Stimulated activated CD4-positive, alpha-beta T cell treated with anti-CD3 and anti-CD28 coated beads, Interleukin-4, amount 100 ng/mL, for 24 hours (primary cell): ENCODE measurements around the gene USP2.

Source experiments
- DNase-seq: peaks from one replicate; pipeline ENCODE4 v3.0.0-alpha.2; 2020

The USP2 gene

GRCh38 chr11:119361941-119362725 lies 19.4 kb downstream of the USP2 start:
- DNase-seq, result no peak

GRCh38 chr11:119361056-119361787 lies 20.3 kb downstream of the USP2 start:
- peak; percentile 61 for DNase-seq

- DNase-seq, result no peak
Measured at GRCh38 chr11:119359365-119360214, 21.9 kb downstream of the USP2 start.

GRCh38 chr11:119357074-119357473 lies 24.4 kb downstream of the USP2 start:
- no peak for DNase-seq

- peak; percentile 72 for DNase-seq
Measured at GRCh38 chr11:119356349-119357031, 25.0 kb downstream of the USP2 start.

- DNase-seq, result no peak
Measured at GRCh38 chr11:119355091-119355843, 26.2 kb downstream of the USP2 start.

- DNase-seq, result no peak
Measured at GRCh38 chr11:119352857-119353260, 28.6 kb downstream of the USP2 start.

- no peak for DNase-seq
Measured at GRCh38 chr11:119351232-119351631, 30.3 kb downstream of the USP2 start.

GRCh38 chr11:119350302-119350701 lies 31.2 kb downstream of the USP2 start:
- no peak for DNase-seq

- no peak for DNase-seq
Measured at GRCh38 chr11:119347940-119348605, 33.4 kb downstream of the USP2 start.

- DNase-seq, result no peak
Measured at GRCh38 chr11:119347242-119347641, 34.2 kb downstream of the USP2 start.

- DNase-seq, result no peak
Measured at GRCh38 chr11:119346605-119347004, 34.9 kb downstream of the USP2 start, which contains the start of gene MFRP. Gene MFRP (minus strand): TSS chr11:119346705. CDS start chr11:119346513, 192 bp downstream.

- DNase-seq, result no peak
Measured at GRCh38 chr11:119345685-119346084, 35.8 kb downstream of the USP2 start.

- no peak for DNase-seq
Measured at GRCh38 chr11:119344291-119345010, 37.0 kb downstream of the USP2 start.

GRCh38 chr11:119343726-119344125 lies 37.8 kb downstream of the USP2 start:
- no peak for DNase-seq

GRCh38 chr11:119342362-119343130 lies 38.9 kb downstream of the USP2 start:
- no peak for DNase-seq

- no peak for DNase-seq
Measured at GRCh38 chr11:119342023-119342300, 39.5 kb downstream of the USP2 start.

- no peak for DNase-seq
Measured at GRCh38 chr11:119341222-119342022, 40.1 kb downstream of the USP2 start.
